ENCODE results near the gene POMT1. TPM values are rescaled to one million over a fixed set of nuclear protein-coding genes. Genes with fewer than 3 reads are reported as not detected.

Gene POMT1
- total and polyA plus RNA-seq, 2 of the 8 experiments (the other 6 are each of a cell fraction or from before 2014, with no cell fraction given), result 22.3 to 33.2 TPM

DNA sequence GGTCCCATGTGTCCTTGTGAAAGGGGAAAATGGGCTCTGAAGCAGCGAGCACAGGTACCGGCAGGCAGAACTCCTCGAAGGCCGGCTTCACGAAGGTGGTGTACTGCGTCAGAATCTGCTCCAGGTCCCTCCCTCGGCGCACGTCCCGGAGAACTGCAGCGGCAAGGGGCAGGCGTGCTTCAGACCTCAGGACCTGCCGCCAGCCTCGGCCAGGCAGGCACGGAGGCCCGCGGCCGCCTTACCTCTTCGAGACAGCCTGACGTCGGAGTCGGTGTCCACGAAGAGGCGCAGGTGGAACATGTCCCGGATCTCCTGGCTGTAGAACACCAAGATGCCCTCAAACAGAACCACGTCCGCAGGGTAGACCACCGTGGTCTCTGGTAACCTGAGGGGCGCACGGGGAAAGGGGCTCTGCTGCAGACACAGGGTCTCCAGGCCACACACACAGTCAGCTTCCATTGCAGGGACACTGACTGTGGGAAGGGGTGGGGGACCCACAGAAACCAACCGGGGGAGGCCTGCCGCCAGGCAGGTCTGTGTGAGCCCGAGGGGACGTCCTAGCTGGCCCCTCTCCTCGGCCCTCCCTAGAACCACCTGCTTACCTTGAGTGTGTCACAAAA is 26.3 kb downstream of the POMT1 start:
- Histone ChIP-seq H4K5ac (ENCODE audit: insufficient read length, low read depth, low read length) (no peak overlapping the region), H3K9me3 (ENCODE audit: insufficient read depth in 2 of 2, low read depth in 1 of 2, low read length in 1 of 2) (no peaks in the 10 kb centered on the region), H3K23ac (ENCODE audit: insufficient read length) (no peak overlapping the region), H4K20me1 (replicated peaks in 1 of 2; ENCODE audit: control insufficient read depth in 1 of 2, insufficient read depth in 2 of 2, low read length in 2 of 2) (peaks cover 3 to 6% of the 10 kb centered on the region in 2 experiments), H3K4me3 (ENCODE audit: extremely low read depth in 1 of 4, insufficient read depth in 2 of 4, low read depth in 3 of 4, low read length in 4 of 4) (no peak overlapping the region), H4K8ac (ENCODE audit: extremely low read depth, insufficient read depth, low read length) (no peak overlapping the region), H3K36me3 (ENCODE audit: control insufficient read depth in 2 of 4, insufficient read depth in 4 of 4, low read length in 3 of 4) (peaks cover 14 to 41% (median 32%) of the 10 kb centered on the region in 4 experiments; a peak in 7 of 8 replicates), H3K9ac (replicated peaks in 1 of 4; ENCODE audit: extremely low read depth in 1 of 4, low read depth in 3 of 4, low read length in 3 of 4) (no peak overlapping the region), H3K4ac (replicated peaks; ENCODE audit: insufficient read length, low read depth, low read length) (no peak overlapping the region), H2BK5ac (ENCODE audit: low read depth, low read length) (no peak overlapping the region), H3K4me1 (replicated peaks in 1 of 4; ENCODE audit: control insufficient read depth in 3 of 4, insufficient read depth in 4 of 4, low read length in 3 of 4) (peaks cover 0 to 8% (median 4%) of the 10 kb centered on the region in 4 experiments; a peak in 6 of 7 replicates), H3K79me2 (ENCODE audit: control insufficient read depth in 1 of 2, insufficient read depth in 2 of 2, low read length in 2 of 2) (peaks cover 0 to 6% of the 10 kb centered on the region in 2 experiments; a peak in 1 of 4 replicates), H3K4me2 (ENCODE audit: insufficient read depth in 1 of 2, low read depth in 2 of 2, low read length in 2 of 2) (no peak overlapping the region), H3K79me1 (ENCODE audit: low read depth, low read length) (0 out of 2 replicates have a peak, but pooled peaks cover 4% of the 10 kb centered on the region), H3K23me2 (ENCODE audit: low read depth, low read length) (peaks cover 5% of the 10 kb centered on the region; the same call in 1 of the 2 replicates), H2AK5ac (ENCODE audit: low read depth, low read length) (no peak overlapping the region), H4K91ac (replicated peaks; ENCODE audit: insufficient read length, low read length) (no peak overlapping the region), H3K56ac (replicated peaks; ENCODE audit: insufficient read length, low read depth, low read length) (no peak overlapping the region), H2AFZ (ENCODE audit: low read length) (no peak overlapping the region), H3K14ac (ENCODE audit: insufficient read length) (no peak overlapping the region), H2BK12ac (ENCODE audit: low read depth, low read length) (no peak overlapping the region), H3K27me3 (replicated peaks in 1 of 4; ENCODE audit: control insufficient read depth in 3 of 4, extremely low read depth in 1 of 4, insufficient read depth in 3 of 4, low read length in 3 of 4) (no peaks in the 10 kb centered on the region), H3K27ac (ENCODE audit: low read depth, low read length) (no peak overlapping the region), H3K18ac (ENCODE audit: extremely low read depth, low read length) (no peak overlapping the region), H2BK120ac (replicated peaks; ENCODE audit: low read depth, low read length) (no peak overlapping the region), H2BK15ac (ENCODE audit: low read length) (no peak overlapping the region), H2BK20ac (ENCODE audit: low read length) (no peak overlapping the region)
- DNase-seq (ENCODE audit: low read depth in 1 of 2, low spot score in 2 of 2), result no peak
- WGBS, 2 experiments (ENCODE audit: extremely low coverage in 1 of 2, insufficient coverage in 1 of 2, insufficient read length in 1 of 2, insufficient replicate concordance in 2 of 2, low coverage in 1 of 2, low lambda C conversion rate in 2 of 2, missing lambda C conversion rate in 1 of 2), result 95% methylated on average over 35 of the region's 35 CpGs; no CpG with 5 or more reads in 1 of the 2 experiments
- CTCF ChIA-PET (ENCODE audit: partially characterized antibody), result interaction anchor here (0.7 to 1.4 kb wide), 3 partner anchors 10 to 194 kb away, joined by 3 to 4 read pairs (median 3); no protein-coding TSS in a partner anchor
- FAIRE-seq, result no peak
- POLR2A ChIA-PET (ENCODE audit: partially characterized antibody), result interaction anchor here (0.6 to 5.0 kb wide), 2 partner anchors 10 to 204 kb away, joined by 3 to 22 read pairs; no protein-coding TSS in a partner anchor
- TF ChIP-seq ASH2L (IDR thresholded peaks at IDR 0.05; ENCODE audit: low read length) (no peak), EZH2 (IDR thresholded peaks at IDR 0.05; ENCODE audit: low read depth, low read length, severe bottlenecking) (no peak), SAP30 (IDR thresholded peaks at IDR 0.05; ENCODE audit: insufficient read depth, insufficient replicate concordance, low read length) (no peak), YY1 (IDR thresholded peaks at IDR 0.05; ENCODE audit: low read depth, low read length) (no peak), NANOG (IDR thresholded peaks at IDR 0.05; ENCODE audit: insufficient read depth, low read depth, low read length, poor library complexity, severe bottlenecking) (no peak)
- TF ChIP-seq, protein P1, sequence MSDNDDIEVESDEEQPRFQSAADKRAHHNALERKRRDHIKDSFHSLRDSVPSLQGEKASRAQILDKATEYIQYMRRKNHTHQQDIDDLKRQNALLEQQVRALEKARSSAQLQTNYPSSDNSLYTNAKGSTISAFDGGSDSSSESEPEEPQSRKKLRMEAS (IDR thresholded peaks at IDR 0.05), result no peak
